Measurements from ENCODE around the gene STYX. TPM values are rescaled to one million over a fixed set of nuclear protein-coding genes. Genes with fewer than 3 reads are reported as not detected.

The STYX gene
- total RNA-seq, 1 experiment from 2014 or later = 24.0 TPM

- Mint-ChIP-seq H3K27ac (no peak overlapping the region), H3K27me3 (ENCODE audit: low read depth) (no peaks in the 10 kb centered on the region), H3K4me3 (no peak overlapping the region), H3K36me3 (ENCODE audit: insufficient read depth in 1 of 3, low read depth in 3 of 3) (peaks cover 13 to 29% (median 19%) of the 10 kb centered on the region in 3 experiments), H3K4me1 (peaks cover 35 to 38% of the 10 kb centered on the region in 2 experiments), H3K9me3 (no peaks in the 10 kb centered on the region)
- H2AFZ ChIP-seq (ENCODE audit: low read length) = no peak overlapping the region
- H3K9me3 ChIP-seq (ENCODE audit: control insufficient read depth, low read depth, low read length) = no peaks in the 10 kb centered on the region
- no peak overlapping the region for H4K5ac ChIP-seq (ENCODE audit: insufficient read length, low read depth, low read length)
- H3K23ac ChIP-seq (ENCODE audit: insufficient read length, low read depth, low read length) = no peak overlapping the region
- H2BK15ac ChIP-seq (ENCODE audit: low read depth, low read length) = no peak overlapping the region
- H2BK12ac ChIP-seq (ENCODE audit: insufficient read length, low read depth, low read length) = no peak overlapping the region
- no peak overlapping the region for H2BK20ac ChIP-seq (ENCODE audit: low read depth, low read length, poor library complexity, severe bottlenecking)
- H3K27ac ChIP-seq (ENCODE audit: insufficient read length, low read depth, low read length) = no peak overlapping the region
- H2BK5ac ChIP-seq (ENCODE audit: insufficient read length, low read length) = no peak overlapping the region
- H2AK5ac ChIP-seq (ENCODE audit: insufficient read length, low read length) = no peak overlapping the region
- no peak for DNase-seq
- H2BK120ac ChIP-seq (ENCODE audit: low read depth, low read length, poor library complexity, severe bottlenecking) = no peak overlapping the region
- no peak overlapping the region for H3K9ac ChIP-seq (ENCODE audit: extremely low read depth, insufficient read length, low read length)
- H3K79me2 ChIP-seq (ENCODE audit: insufficient read depth, low read length) = peaks cover 9% of the 10 kb centered on the region; the same call in 1 of the 2 replicates
- H3T11ph ChIP-seq (ENCODE audit: low read length) = no peak overlapping the region
- peaks cover 4% of the 10 kb centered on the region; the same call in 1 of the 2 replicates for H3K4me1 ChIP-seq (ENCODE audit: insufficient read depth, low read length)
- H3K56ac ChIP-seq (ENCODE audit: insufficient read length, low read depth, low read length) = no peak overlapping the region
- H4K20me1 ChIP-seq (ENCODE audit: control insufficient read depth, insufficient read depth, insufficient read length) = no peaks in the 10 kb centered on the region
- H3K79me1 ChIP-seq (ENCODE audit: insufficient read depth, low read depth, low read length, poor library complexity, severe bottlenecking) = peaks cover 3% of the 10 kb centered on the region
- no peak overlapping the region for H3K14ac ChIP-seq (ENCODE audit: insufficient read depth, low read length)
- H3K27me3 ChIP-seq (ENCODE audit: insufficient read depth, low read length) = no peaks in the 10 kb centered on the region
- no peak overlapping the region for H3K4ac ChIP-seq (ENCODE audit: low read depth, low read length)
- H4K8ac ChIP-seq (replicated peaks; ENCODE audit: insufficient read length, low read depth, low read length) = no peak overlapping the region
- TF ChIP-seq CTCF (conservative IDR thresholded peaks at IDR 0.05) = no peak
- no peak overlapping the region for H3K18ac ChIP-seq (ENCODE audit: insufficient read length, low read depth, low read length)
- H4K91ac ChIP-seq (ENCODE audit: insufficient read length, low read depth, low read length) = no peak overlapping the region
- H3K23me2 ChIP-seq (ENCODE audit: insufficient read length, low read depth, low read length, poor library complexity, severe bottlenecking) = no peaks in the 10 kb centered on the region
- H3K4me2 ChIP-seq (ENCODE audit: insufficient read depth, insufficient read length, low read length) = no peak overlapping the region
Observed at GRCh38 chr14:52738409-52738808, 8.4 kb downstream of the STYX start.

Measured in H9 (cell line).